Keratinocyte (primary cell): ENCODE data around the gene RHNO1. TPM values are rescaled to one million over a fixed set of nuclear protein-coding genes. Genes with fewer than 3 reads are reported as not detected.

Experiments
- DNase-seq: peaks from one replicate; pipeline ENCODE4 v3.0.0-alpha.2; 2011; ENCODE audit warnings: low read depth, missing footprints, low spot score
- FAIRE-seq: peaks from 2 replicates; lab custom pipeline; 2011; peaks lifted over from hg19 to GRCh38; lab: Jason Lieb, UNC
- H2AFZ ChIP-seq: 2 replicates; pipeline ENCODE4 v1.6.0; 2012; ENCODE audit warnings: low read length, control low read depth, inconsistent platforms; ENCODE audit not compliant: control insufficient read depth
- H3K27ac ChIP-seq: 2 replicates; pipeline ENCODE4 v1.5.1; 2011; ENCODE audit warnings: low read length; ENCODE audit not compliant: control insufficient read depth, insufficient read depth
- H3K27me3 ChIP-seq: 3 replicates; pipeline ENCODE4 v1.6.0; 2011; ENCODE audit warnings: low read length; ENCODE audit not compliant: control insufficient read depth, insufficient read depth; ENCODE audit errors: extremely low read depth
- H3K36me3 ChIP-seq, 2 experiments: 2 replicates in 1 of 2; 3 replicates in 1 of 2; pipeline ENCODE4 v1.5.1; 2011; ENCODE audit warnings: low read length in 2 of 2, mild to moderate bottlenecking in 1 of 2; ENCODE audit not compliant: control insufficient read depth in 2 of 2, insufficient read depth in 2 of 2; ENCODE audit errors: extremely low read depth in 1 of 2
- H3K4me1 ChIP-seq: 3 replicates; pipeline ENCODE4 v1.5.1; 2011; ENCODE audit warnings: low read length; ENCODE audit not compliant: control insufficient read depth, insufficient read depth; ENCODE audit errors: extremely low read depth
- H3K4me2 ChIP-seq: 3 replicates; pipeline ENCODE4 v1.6.0; 2011; ENCODE audit warnings: low read depth, low read length; ENCODE audit not compliant: control insufficient read depth, insufficient read depth; ENCODE audit errors: extremely low read depth
- H3K4me3 ChIP-seq, 3 experiments: fragments of 200-600 bp in 1 of 3; sonication (generic) in 1 of 3; 2 replicates in 2 of 3; 3 replicates in 1 of 3; pipeline ENCODE4 v1.5.1; 2011 to 2016; ENCODE audit warnings: low read length in 3 of 3, mild to moderate bottlenecking in 3 of 3, control low read depth in 2 of 3, inconsistent platforms in 1 of 3, low read depth in 1 of 3, mixed read lengths in 1 of 3, mixed run types in 1 of 3, moderate library complexity in 1 of 3; ENCODE audit not compliant: control insufficient read depth in 2 of 3, insufficient read depth in 2 of 3; ENCODE audit errors: extremely low read depth in 1 of 3
- H3K79me2 ChIP-seq: 2 replicates; pipeline ENCODE4 v1.6.0; 2012; ENCODE audit warnings: low read length; ENCODE audit not compliant: control insufficient read depth, insufficient read depth
- H3K9ac ChIP-seq: 3 replicates; pipeline ENCODE4 v1.6.0; 2011; ENCODE audit warnings: low read length; ENCODE audit not compliant: control insufficient read depth, insufficient read depth; ENCODE audit errors: extremely low read depth
- H3K9me1 ChIP-seq: 3 replicates; pipeline ENCODE4 v1.6.0; 2011; ENCODE audit warnings: low read length; ENCODE audit not compliant: control insufficient read depth, insufficient read depth; ENCODE audit errors: extremely low read depth
- H3K9me3 ChIP-seq: 2 replicates; pipeline ENCODE4 v1.5.1; 2012; ENCODE audit warnings: low read depth, low read length; ENCODE audit not compliant: control insufficient read depth
- H4K20me1 ChIP-seq: 3 replicates; pipeline ENCODE4 v1.6.0; 2011; ENCODE audit warnings: low read length; ENCODE audit not compliant: control insufficient read depth, insufficient read depth; ENCODE audit errors: extremely low read depth
- EZH2 ChIP-seq: IDR thresholded peaks from one replicate; pipeline ENCODE4 v1.6.1; 2012; ENCODE audit warnings: inconsistent platforms, mild to moderate bottlenecking, low read length, moderate library complexity
- dilution Hi-C: fragments of 300-500 bp; cut with MboI; formaldehyde crosslinking; loops from one replicate; pipeline ENCODE4 v1.7.0; 2020; ENCODE audit warnings: low sequenced_read_pairs; ENCODE audit not compliant: extremely low pct_ligation_motif_present
- polyA plus RNA-seq, 5 experiments: library from polyadenylated mRNA; depleted of rRNA in 3 of 5; stranded (reverse) in 3 of 5; stranded (forward) in 1 of 5; unstranded in 1 of 5; fragments of >200 nt; gene quantifications; 1 replicate in 1 of 5; 2 replicates in 3 of 5; 3 replicates in 1 of 5; pipeline versions ENCODE4 v1.2.1 to v1.2.3, GENCODE V29; 2011 to 2012; ENCODE audit warnings: missing spikeins in 2 of 5, low read depth in 1 of 5, low replicate concordance in 1 of 5
- TF ChIP-seq, protein P1 (sequence below), 3 experiments: IDR thresholded peaks in 1 of 3; conservative IDR thresholded peaks in 1 of 3; optimal IDR thresholded peaks in 1 of 3; 2 replicates in 2 of 3; 3 replicates in 1 of 3; pipeline versions ENCODE3 to v1.5.1; 2011; ENCODE audit warnings: low read length in 3 of 3, mild to moderate bottlenecking in 3 of 3, moderate library complexity in 2 of 3, control low read depth in 1 of 3, inconsistent platforms in 1 of 3; ENCODE audit not compliant: insufficient read depth in 2 of 3; ENCODE audit errors: extremely low read depth in 1 of 3

RHNO1 gene
- polyA plus RNA-seq, 1 donor (not counting 4 experiments of a cell fraction or from before 2014, with no cell fraction given) = 25.6 TPM

- Histone ChIP-seq H4K20me1 (no peaks in the 10 kb centered on the region), H3K9me1 (no peaks in the 10 kb centered on the region), H3K79me2 (peaks cover 26% of the 10 kb centered on the region), H3K4me3 (no peak overlapping the region), H3K9me3 (no peaks in the 10 kb centered on the region), H3K27ac (no peak overlapping the region), H3K27me3 (no peaks in the 10 kb centered on the region), H3K9ac (no peak overlapping the region), H3K4me1 (peaks cover 11% of the 10 kb centered on the region), H3K36me3 (no peaks in the 10 kb centered on the region), H2AFZ (no peak overlapping the region), H3K4me2 (no peak overlapping the region)
- FAIRE-seq (no peak), DNase-seq (no peak)
- dilution Hi-C loops = no loop called here
- TF ChIP-seq, protein P1, sequence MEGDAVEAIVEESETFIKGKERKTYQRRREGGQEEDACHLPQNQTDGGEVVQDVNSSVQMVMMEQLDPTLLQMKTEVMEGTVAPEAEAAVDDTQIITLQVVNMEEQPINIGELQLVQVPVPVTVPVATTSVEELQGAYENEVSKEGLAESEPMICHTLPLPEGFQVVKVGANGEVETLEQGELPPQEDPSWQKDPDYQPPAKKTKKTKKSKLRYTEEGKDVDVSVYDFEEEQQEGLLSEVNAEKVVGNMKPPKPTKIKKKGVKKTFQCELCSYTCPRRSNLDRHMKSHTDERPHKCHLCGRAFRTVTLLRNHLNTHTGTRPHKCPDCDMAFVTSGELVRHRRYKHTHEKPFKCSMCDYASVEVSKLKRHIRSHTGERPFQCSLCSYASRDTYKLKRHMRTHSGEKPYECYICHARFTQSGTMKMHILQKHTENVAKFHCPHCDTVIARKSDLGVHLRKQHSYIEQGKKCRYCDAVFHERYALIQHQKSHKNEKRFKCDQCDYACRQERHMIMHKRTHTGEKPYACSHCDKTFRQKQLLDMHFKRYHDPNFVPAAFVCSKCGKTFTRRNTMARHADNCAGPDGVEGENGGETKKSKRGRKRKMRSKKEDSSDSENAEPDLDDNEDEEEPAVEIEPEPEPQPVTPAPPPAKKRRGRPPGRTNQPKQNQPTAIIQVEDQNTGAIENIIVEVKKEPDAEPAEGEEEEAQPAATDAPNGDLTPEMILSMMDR (optimal IDR thresholded peaks at IDR 0.05 in 1 of 3, IDR thresholded peaks at IDR 0.05 in 1 of 3, conservative IDR thresholded peaks at IDR 0.05 in 1 of 3; ENCODE audit: extremely low read depth in 1 of 3, insufficient read depth in 2 of 3, low read length in 3 of 3) = no peak
- TF ChIP-seq EZH2 = no peak
Observed at GRCh38 chr12:2897418-2897817, 20.4 kb downstream of the RHNO1 start.

DNA sequence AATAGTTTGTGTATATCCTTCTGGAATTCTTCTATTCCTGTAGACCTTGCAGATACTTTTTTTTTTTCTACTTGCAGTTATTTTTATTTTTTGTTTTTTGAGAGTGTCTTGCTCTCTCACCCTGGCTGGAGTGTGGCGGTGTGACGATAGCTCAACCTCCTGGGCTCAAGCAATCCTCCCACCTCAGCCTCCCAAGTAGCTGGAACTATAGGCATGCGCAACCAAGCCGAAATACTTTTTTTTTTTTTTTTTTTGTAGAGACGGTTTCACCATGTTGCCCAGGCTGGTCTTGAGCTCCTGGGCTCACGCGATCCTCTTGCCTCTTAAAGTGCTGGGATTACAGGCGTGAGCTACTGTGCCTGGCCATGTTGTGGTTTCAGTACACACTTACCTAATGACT, 23.6 kb downstream of the RHNO1 start:
- Histone ChIP-seq H3K4me2 (no peak overlapping the region), H3K9me1 (no peaks in the 10 kb centered on the region), H3K79me2 (peaks cover 23% of the 10 kb centered on the region), H3K9me3 (no peaks in the 10 kb centered on the region), H3K27ac (no peak overlapping the region), H3K36me3 (no peaks in the 10 kb centered on the region), H2AFZ (no peak overlapping the region), H3K4me1 (peaks cover 6% of the 10 kb centered on the region), H3K27me3 (no peaks in the 10 kb centered on the region), H3K4me3 (no peak overlapping the region), H4K20me1 (no peaks in the 10 kb centered on the region), H3K9ac (no peak overlapping the region)
- DNase-seq = no peak
- dilution Hi-C loops = no loop called here
- no peak for TF ChIP-seq EZH2
- TF ChIP-seq, protein P1 (optimal IDR thresholded peaks at IDR 0.05 in 1 of 3, IDR thresholded peaks at IDR 0.05 in 1 of 3, conservative IDR thresholded peaks at IDR 0.05 in 1 of 3; ENCODE audit: extremely low read depth in 1 of 3, insufficient read depth in 2 of 3, low read length in 3 of 3) = no peak
- no peak for FAIRE-seq
